ENCODE measurements around the gene ZC3HAV1. TPM values are rescaled to one million over a fixed set of nuclear protein-coding genes. Genes with fewer than 3 reads are reported as not detected.

Gene ZC3HAV1
- total and polyA plus RNA-seq, 9 of the 15 experiments (the other 6 are each of a cell fraction or from before 2014, with no cell fraction given), result 11.9 to 40.5 (median 23.9) TPM

GRCh38 chr7:139091677-139091996 lies 17.9 kb downstream of the ZC3HAV1 start (continued):
- TF ChIP-seq CEBPZ (IDR thresholded peaks at IDR 0.05; ENCODE audit: borderline replicate concordance, low read depth, low read length) (no peak), MAFK (IDR thresholded peaks at IDR 0.05; ENCODE audit: low read length) (0 out of 2 replicates have a peak, but pooled peaks have one; percentile 6), HMG20A (CRISPR knock-in tag; conservative IDR thresholded peaks at IDR 0.05) (no peak), KLF1 (tag; IDR thresholded peaks at IDR 0.05) (no peak), ZBTB17 (CRISPR knock-in tag; IDR thresholded peaks at IDR 0.05) (no peak), TRIM28 (IDR thresholded peaks at IDR 0.05) (no peak), RAD21 (CRISPR knock-in tag; conservative IDR thresholded peaks at IDR 0.05 in 1 of 2, IDR thresholded peaks at IDR 0.05 in 1 of 2) (no peak), ZNF184 (CRISPR knock-in tag; IDR thresholded peaks at IDR 0.05) (no peak), SAFB (IDR thresholded peaks at IDR 0.05; ENCODE audit: borderline replicate concordance, low read depth, low read length) (no peak), ZNF583 (CRISPR knock-in tag; IDR thresholded peaks at IDR 0.05) (no peak), RAD51 (IDR thresholded peaks at IDR 0.05; ENCODE audit: borderline replicate concordance, low read depth) (no peak), ZNF395 (CRISPR knock-in tag; IDR thresholded peaks at IDR 0.05) (no peak; the same call in 1 of the 2 replicates), DLX4 (CRISPR knock-in tag; IDR thresholded peaks at IDR 0.05) (no peak), ZBTB11 (CRISPR knock-in tag; IDR thresholded peaks at IDR 0.05) (0 out of 6 replicates have a peak, but pooled peaks of 1 of the 3 experiments have one; percentile 14), MCM3 (IDR thresholded peaks at IDR 0.05) (no peak), PURB (CRISPR knock-in tag; IDR thresholded peaks at IDR 0.05; ENCODE audit: low read depth) (no peak), ETV5 (CRISPR knock-in tag; IDR thresholded peaks at IDR 0.05; ENCODE audit: low read depth) (no peak), DACH1 (IDR thresholded peaks at IDR 0.05; ENCODE audit: partially characterized antibody) (peak; percentile 76), MTA3 (IDR thresholded peaks at IDR 0.05; ENCODE audit: borderline replicate concordance) (no peak)

Measured in K562 (cell line).